Psoas muscle (tissue), 8 donors: ENCODE data around the gene JMJD7. TPM values are rescaled to one million over a fixed set of nuclear protein-coding genes. Genes with fewer than 3 reads are reported as not detected.

Experiments
- ATAC-seq, 4 donors: fragments of 200-7000 bp; cut with Tn5 transposase; one replicate each; pipeline ENCODE4 v1.9.1; 2020; ENCODE audit warnings: moderate library complexity in 3 of 4, mild to moderate bottlenecking in 2 of 4
- DNase-seq, 2 donors: peaks; one replicate each; pipeline ENCODE4 v3.0.0-alpha.2; 2020
- H3K27ac ChIP-seq: fragments of 200-600 bp; one replicate; pipeline ENCODE4 v1.8.0; 2022
- H3K27me3 ChIP-seq, 3 donors: fragments of 200-600 bp in 1 of 3; one replicate each; pipeline versions ENCODE4 v1.6.1 to v1.8.0; 2013 to 2022; ENCODE audit warnings: low read length in 2 of 3, mild to moderate bottlenecking in 2 of 3, moderate library complexity in 1 of 3; ENCODE audit not compliant: insufficient read depth in 3 of 3
- H3K36me3 ChIP-seq, 2 donors: fragments of 200-600 bp in 1 of 2; one replicate each; pipeline versions ENCODE4 v1.6.1 to v1.8.0; 2013 to 2022; ENCODE audit warnings: low read depth in 1 of 2, mild to moderate bottlenecking in 1 of 2, moderate library complexity in 1 of 2; ENCODE audit not compliant: insufficient read depth in 1 of 2
- H3K4me1 ChIP-seq: fragments of 200-600 bp; one replicate; pipeline ENCODE4 v1.8.0; 2022
- H3K4me3 ChIP-seq: fragments of 200-600 bp; one replicate; pipeline ENCODE4 v1.8.0; 2022; ENCODE audit warnings: mild to moderate bottlenecking
- H3K9me3 ChIP-seq: fragments of 200-600 bp; one replicate; pipeline ENCODE4 v1.8.0; 2022
- WGBS, 3 donors: extraction: QIAGEN DNeasy Blood & Tissue Kit; methylation state at CpG; one replicate each; pipeline versions ENCODE4 v1.1.6 to v1.1.7; 2013; 5-methylcytosine and 5-hydroxymethylcytosine counted together
- intact Hi-C, 2 donors: fragments of 100-400 bp; cut with DNase I; formaldehyde crosslinking; loops; one replicate each; pipeline versions ENCODE4 v1.11.0 to v1.14.2; 2022
- polyA plus RNA-seq, 3 donors: library from polyadenylated mRNA; stranded (reverse); fragments of 200-250 nt; gene quantifications; one replicate each; pipeline ENCODE4 v1.2.3, GENCODE V29; 2013
- total RNA-seq, 4 donors: library from RNA; stranded (reverse); fragmentation: NEBNext Ultra II Directional in 2 of 4; extraction: Animal tissue kit (Norgen Biotek cat#: 25700) in 2 of 4; gene quantifications; one replicate each; pipeline versions ENCODE4 v1.2.1 to v1.2.4, GENCODE V29; 2021 to 2023
- TF ChIP-seq, protein P1 (sequence below): fragments of 200-600 bp; IDR thresholded peaks from one replicate; pipeline ENCODE4 v1.8.0; 2022; ENCODE audit warnings: antibody characterized with exemption
- donor health status: healthy with polysubstance abuse.
- donor health status: DM: no; HTN: no; CAD: no; lungs with moderate emphysema.
- donor health status: Bipolar disorder and iron deficiency.
- donor health status: healthy.
- donor health status: DM: yes; HTN: yes; CAD: no.
- donor health status: DM: no; HTN: no; CAD: no.
- donor health status: DM: no; HTN: no; CAD: no.
- donor health status: DM: yes; HTN: yes; CAD: no.

The JMJD7 gene
- total and polyA plus RNA-seq, 7 donors = 4.4 to 8.0 (median 6.4) TPM

DNA sequence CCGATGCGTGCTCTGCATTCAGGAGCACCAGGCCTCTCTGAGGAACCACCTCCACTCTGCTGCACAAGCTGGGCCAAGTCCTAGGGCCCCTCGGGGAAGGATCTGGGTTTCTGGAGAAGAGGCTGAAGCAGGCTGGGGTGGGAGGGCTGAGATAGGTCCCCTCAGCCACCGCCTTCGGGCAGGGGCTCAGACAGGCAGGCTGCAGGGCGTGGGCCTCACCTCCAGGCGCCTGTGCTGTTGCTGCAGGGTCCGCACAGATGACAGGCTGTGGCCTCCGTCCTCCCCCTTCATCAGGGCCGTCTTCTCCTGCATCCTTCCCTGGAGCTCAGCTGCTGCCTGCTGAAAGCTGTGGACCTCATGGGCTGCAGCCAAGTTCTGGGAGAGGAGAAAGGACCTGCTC is 25.9 kb downstream of the JMJD7 start:
- Histone ChIP-seq H3K4me1 (no peaks in the 10 kb centered on the region), H3K27ac (no peak overlapping the region), H3K4me3 (no peak overlapping the region), H3K27me3 (peaks cover 0 to 12% (median 4%) of the 10 kb centered on the region in 3 donors), H3K9me3 (no peaks in the 10 kb centered on the region), H3K36me3 (peaks cover 0 to 1% of the 10 kb centered on the region in 2 donors)
- WGBS, 3 donors = 75 to 87% (median 81%) methylated on average over 7 to 10 of the region's 10 CpGs
- intact Hi-C loops = no loop called here
- no peak for ATAC-seq
- TF ChIP-seq, protein P1, sequence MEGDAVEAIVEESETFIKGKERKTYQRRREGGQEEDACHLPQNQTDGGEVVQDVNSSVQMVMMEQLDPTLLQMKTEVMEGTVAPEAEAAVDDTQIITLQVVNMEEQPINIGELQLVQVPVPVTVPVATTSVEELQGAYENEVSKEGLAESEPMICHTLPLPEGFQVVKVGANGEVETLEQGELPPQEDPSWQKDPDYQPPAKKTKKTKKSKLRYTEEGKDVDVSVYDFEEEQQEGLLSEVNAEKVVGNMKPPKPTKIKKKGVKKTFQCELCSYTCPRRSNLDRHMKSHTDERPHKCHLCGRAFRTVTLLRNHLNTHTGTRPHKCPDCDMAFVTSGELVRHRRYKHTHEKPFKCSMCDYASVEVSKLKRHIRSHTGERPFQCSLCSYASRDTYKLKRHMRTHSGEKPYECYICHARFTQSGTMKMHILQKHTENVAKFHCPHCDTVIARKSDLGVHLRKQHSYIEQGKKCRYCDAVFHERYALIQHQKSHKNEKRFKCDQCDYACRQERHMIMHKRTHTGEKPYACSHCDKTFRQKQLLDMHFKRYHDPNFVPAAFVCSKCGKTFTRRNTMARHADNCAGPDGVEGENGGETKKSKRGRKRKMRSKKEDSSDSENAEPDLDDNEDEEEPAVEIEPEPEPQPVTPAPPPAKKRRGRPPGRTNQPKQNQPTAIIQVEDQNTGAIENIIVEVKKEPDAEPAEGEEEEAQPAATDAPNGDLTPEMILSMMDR = no peak
- DNase-seq = no peak

DNA sequence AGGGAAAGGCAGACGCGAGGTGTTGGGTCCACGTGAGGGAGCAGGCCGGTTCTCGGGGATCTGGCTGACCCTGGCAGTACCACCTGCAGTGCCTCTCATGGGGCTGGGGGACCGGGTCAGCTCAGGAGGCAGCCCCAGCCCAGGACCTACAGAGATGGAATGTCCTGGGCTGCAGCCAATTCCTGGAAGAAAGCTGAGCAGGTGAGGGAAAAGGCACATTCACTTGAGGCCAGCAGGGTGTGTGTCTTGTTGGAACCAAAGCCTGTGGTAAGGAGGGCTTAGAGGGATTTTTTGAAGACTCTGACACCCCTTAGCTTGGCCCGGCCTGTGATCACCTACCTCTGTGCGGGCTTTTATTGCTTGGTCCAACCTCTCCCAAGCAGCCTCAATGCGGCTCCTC is 26.6 kb downstream of the JMJD7 start:
- WGBS, 3 donors = 89 to 93% (median 90%) methylated on average over 9 of the region's 9 CpGs
- TF ChIP-seq, protein P1 = no peak
- intact Hi-C loops = no loop called here
- H3K27ac ChIP-seq = no peak overlapping the region
- ATAC-seq (no peak), DNase-seq (no peak)
- H3K4me3 ChIP-seq = no peak overlapping the region
- peaks cover 0 to 12% (median 4%) of the 10 kb centered on the region in 3 donors for H3K27me3 ChIP-seq
- H3K4me1 ChIP-seq = no peaks in the 10 kb centered on the region
- no peaks in the 10 kb centered on the region for H3K36me3 ChIP-seq
- no peaks in the 10 kb centered on the region for H3K9me3 ChIP-seq

DNA sequence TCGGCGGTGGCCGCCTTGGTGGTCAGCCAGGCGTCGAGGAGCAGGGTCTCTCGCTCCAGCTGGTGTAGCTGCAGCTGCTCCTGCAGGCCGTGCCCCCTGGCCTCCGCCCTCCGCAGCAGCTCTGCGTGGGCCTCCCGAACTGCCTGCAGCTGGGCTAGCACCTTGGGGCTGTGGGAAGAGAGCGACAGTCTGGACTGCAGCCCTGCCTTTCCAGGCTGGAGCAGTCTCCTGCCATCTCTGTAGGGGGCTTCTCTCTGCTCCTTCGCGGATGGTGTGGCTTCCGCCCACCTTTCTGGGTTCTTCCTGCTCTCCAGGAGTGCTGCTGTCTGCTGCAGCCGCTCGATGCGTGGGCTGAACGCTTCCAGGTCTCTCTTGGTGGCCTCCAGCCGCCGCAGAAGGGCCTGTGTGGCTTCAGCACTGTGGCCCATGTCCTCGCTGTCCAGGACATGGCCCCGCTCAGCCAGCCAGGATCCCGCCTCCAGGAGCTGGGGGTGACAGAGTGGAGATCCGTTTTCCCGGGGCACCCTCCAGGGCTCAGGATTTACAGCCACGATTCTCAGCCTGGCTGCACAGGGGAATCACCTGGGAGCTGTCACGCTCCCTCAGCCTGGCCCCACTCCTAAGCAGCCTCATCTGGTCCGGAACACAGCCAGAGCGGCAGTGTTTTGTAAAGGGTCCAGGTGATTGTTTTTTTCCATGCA is 27.5 kb downstream of the JMJD7 start:
- Histone ChIP-seq H3K4me1 (no peaks in the 10 kb centered on the region), H3K4me3 (no peak overlapping the region), H3K27ac (no peak overlapping the region), H3K36me3 (no peaks in the 10 kb centered on the region), H3K9me3 (no peaks in the 10 kb centered on the region), H3K27me3 (peaks cover 0 to 12% (median 4%) of the 10 kb centered on the region in 3 donors)
- DNase-seq (no peak), ATAC-seq (no peak)
- TF ChIP-seq, protein P1 = no peak
- WGBS, 3 donors = 63 to 71% (median 63%) methylated on average over 30 of the region's 30 CpGs
- intact Hi-C loops = no loop called here

DNA sequence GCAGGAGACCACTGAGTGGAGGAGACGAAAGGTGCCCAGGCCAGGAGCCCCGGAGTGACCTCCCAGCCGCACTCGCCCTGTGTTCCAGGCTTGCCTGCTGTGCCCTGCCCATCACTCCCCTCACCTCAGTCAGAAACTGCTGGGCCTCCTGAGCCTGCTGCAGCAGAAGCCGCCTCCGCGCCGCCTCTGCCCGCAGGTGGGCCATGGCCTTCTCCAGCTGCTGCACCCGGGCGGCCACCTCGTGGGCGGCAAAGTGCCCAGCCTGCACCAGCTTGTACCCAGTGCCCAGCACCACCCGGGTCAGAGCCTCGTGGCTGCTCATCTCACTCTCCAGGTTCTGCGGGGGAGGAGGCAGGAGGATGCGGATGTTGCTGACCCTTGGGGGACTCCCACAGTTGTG is 28.4 kb downstream of the JMJD7 start:
- Histone ChIP-seq H3K4me3 (no peak overlapping the region), H3K27ac (no peak overlapping the region), H3K4me1 (no peaks in the 10 kb centered on the region), H3K36me3 (no peaks in the 10 kb centered on the region), H3K27me3 (peaks cover 0 to 12% (median 4%) of the 10 kb centered on the region in 3 donors), H3K9me3 (no peaks in the 10 kb centered on the region)
- TF ChIP-seq, protein P1 = no peak
- intact Hi-C loops = no loop called here
- WGBS, 3 donors = 81 to 92% (median 90%) methylated on average over 17 of the region's 17 CpGs
- ATAC-seq = no peak
- DNase-seq = no peak

DNA sequence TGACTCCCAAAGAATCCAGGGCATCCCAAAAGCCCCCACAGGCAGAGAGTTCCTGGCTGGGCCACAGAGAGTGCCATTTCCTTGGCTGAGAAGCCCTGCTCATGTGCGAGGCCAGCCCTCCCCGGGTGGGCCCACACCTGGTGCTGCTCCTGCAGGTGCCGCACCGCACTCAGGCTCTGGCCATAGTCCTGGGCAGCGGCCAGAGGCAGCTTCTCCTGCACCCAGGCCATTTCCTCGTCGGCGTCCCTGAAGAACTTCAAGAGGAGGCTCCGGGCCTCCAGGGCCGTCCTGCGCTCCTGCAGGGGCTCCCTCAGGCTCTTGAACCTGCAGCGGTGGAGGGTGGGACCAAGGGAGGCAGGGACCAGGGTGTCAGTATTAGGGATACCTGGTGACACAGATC is 28.8 kb downstream of the JMJD7 start:
- Histone ChIP-seq H3K36me3 (no peaks in the 10 kb centered on the region), H3K9me3 (no peaks in the 10 kb centered on the region), H3K4me3 (no peak overlapping the region), H3K27ac (no peak overlapping the region), H3K27me3 (peaks cover 0 to 12% (median 4%) of the 10 kb centered on the region in 3 donors), H3K4me1 (no peaks in the 10 kb centered on the region)
- WGBS, 3 donors = 95 to 96% (median 95%) methylated on average over 12 of the region's 12 CpGs
- TF ChIP-seq, protein P1 = no peak
- ATAC-seq (no peak), DNase-seq (no peak)
- intact Hi-C loops = no loop called here
